Adipose tissue (tissue), 3 donors: ENCODE measurements around the gene CACNA1C. TPM values are rescaled to one million over a fixed set of nuclear protein-coding genes. Genes with fewer than 3 reads are reported as not detected.
"Not testable (repeated sequence)": the region's sequence is repeated elsewhere in the genome, so short reads cannot be mapped to it uniquely, and the experiment has no call there.

ENCODE experiments used
- H3K27ac ChIP-seq: one replicate; pipeline ENCODE4 v1.5.1; 2013; ENCODE audit warnings: low read depth, low read length
- WGBS, 3 donors: extraction: QIAGEN DNeasy Blood & Tissue Kit; methylation state at CpG; one replicate each; pipeline ENCODE4 v1.1.7; 2013; 5-methylcytosine and 5-hydroxymethylcytosine counted together
- polyA plus RNA-seq, 3 donors: library from polyadenylated mRNA; stranded (reverse); fragments of 200-250 nt; gene quantifications; one replicate each; pipeline ENCODE4 v1.2.3, GENCODE V29; 2013
- donor health status: healthy with polysubstance abuse.
- donor health status: Bipolar disorder and iron deficiency.
- donor health status: healthy.

Gene CACNA1C
- polyA plus RNA-seq, 3 donors, result 0.72 to 8.1 (median 1.4) TPM

GRCh38 chr12:2673966-2674810 is 621.4 kb downstream of the CACNA1C start:
- no peak overlapping the region for H3K27ac ChIP-seq
- WGBS, 3 donors, result 85 to 90% (median 87%) methylated on average over 18 of the region's 18 CpGs

- no peak overlapping the region for H3K27ac ChIP-seq
- 66 to 79% (median 78%) methylated on average over 6 of the region's 6 CpGs for WGBS, 3 donors
Measured at GRCh38 chr12:2675776-2676175, 623.0 kb downstream of the CACNA1C start.

GRCh38 chr12:2677142-2677880 is 624.5 kb downstream of the CACNA1C start:
- WGBS, 3 donors, result 76 to 87% (median 87%) methylated on average over 20 of the region's 20 CpGs
- no peak overlapping the region for H3K27ac ChIP-seq

DNA sequence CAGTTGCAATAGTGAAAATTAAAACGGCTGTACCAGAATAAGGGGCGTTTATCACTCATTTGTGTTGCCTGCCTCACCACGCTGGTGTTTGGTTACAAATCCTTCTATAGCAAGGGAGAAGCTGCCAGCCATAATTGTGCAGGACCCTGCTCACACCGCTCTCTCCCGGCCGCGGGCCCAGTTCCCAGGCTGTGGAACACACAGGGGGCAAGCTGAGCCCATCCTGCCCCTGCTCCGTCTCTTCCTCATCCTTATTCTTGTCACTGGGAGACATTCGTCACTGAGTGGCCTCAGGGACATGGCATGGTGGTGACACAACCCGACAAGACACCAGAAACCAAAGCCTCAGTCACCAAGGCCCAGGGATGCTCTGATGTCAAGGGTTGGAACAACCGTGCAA is 625.6 kb downstream of the CACNA1C start:
- no peak overlapping the region for H3K27ac ChIP-seq
- WGBS, 3 donors, result 68 to 85% (median 82%) methylated on average over 11 of the region's 11 CpGs

DNA sequence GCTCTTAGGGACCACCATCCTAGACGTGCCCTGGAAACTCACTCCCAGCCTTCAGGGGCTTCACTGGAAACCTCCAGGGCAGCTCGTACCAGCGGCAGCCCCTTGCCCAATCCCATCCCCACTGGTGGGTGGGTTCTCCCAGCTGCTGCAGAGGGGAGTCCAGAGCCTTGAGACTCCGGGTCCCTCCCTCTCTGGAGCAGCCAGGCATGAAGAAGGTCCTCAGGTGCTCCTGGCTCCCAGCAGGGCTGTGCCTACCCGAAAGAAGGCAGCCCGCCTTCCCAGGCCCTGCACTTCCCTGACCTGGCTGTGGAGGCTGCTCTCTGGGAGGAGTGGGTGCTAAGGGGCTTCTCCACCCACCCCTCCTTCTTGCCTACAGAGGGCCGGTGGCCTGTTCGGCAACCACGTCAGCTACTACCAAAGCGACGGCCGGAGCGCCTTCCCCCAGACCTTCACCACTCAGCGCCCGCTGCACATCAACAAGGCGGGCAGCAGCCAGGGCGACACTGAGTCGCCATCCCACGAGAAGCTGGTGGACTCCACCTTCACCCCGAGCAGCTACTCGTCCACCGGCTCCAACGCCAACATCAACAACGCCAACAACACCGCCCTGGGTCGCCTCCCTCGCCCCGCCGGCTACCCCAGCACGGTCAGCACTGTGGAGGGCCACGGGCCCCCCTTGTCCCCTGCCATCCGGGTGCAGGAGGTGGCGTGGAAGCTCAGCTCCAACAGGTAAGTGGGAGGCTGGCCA is 626.5 kb downstream of the CACNA1C start:
- WGBS, 3 donors, result 83 to 92% (median 89%) methylated on average over 31 to 33 of the region's 33 CpGs

GRCh38 chr12:2679816-2680675 is 627.3 kb downstream of the CACNA1C start:
- WGBS, 3 donors, result 72 to 88% (median 88%) methylated on average over 18 of the region's 18 CpGs

More for the DNA sequence above, 626.5 kb downstream of the CACNA1C start:
- H3K27ac ChIP-seq, result no peak overlapping the region

DNA sequence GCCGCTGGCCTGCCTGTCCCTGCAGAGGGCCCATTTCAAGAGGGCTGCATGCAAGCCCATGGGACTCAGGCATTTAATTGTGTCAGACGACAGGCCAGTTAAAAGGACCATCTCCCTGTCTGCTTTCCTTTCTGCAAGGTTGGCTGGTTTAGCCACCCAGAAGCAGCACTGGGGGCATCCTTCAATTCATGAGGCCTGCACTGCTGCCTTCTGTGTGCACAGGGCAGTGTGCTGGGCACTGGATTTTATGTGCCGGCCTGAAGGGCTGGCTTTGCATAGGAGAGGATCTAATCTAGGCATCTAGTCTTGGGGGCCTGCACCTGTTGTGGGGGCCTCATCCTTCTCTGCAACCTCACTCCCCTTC is 627.9 kb downstream of the CACNA1C start:
- WGBS, 3 donors, result 70 to 97% (median 88%) methylated on average over 3 of the region's 3 CpGs
- no peak overlapping the region for H3K27ac ChIP-seq

More at GRCh38 chr12:2679816-2680675, 627.3 kb downstream of the CACNA1C start:
- H3K27ac ChIP-seq, result no peak overlapping the region

DNA sequence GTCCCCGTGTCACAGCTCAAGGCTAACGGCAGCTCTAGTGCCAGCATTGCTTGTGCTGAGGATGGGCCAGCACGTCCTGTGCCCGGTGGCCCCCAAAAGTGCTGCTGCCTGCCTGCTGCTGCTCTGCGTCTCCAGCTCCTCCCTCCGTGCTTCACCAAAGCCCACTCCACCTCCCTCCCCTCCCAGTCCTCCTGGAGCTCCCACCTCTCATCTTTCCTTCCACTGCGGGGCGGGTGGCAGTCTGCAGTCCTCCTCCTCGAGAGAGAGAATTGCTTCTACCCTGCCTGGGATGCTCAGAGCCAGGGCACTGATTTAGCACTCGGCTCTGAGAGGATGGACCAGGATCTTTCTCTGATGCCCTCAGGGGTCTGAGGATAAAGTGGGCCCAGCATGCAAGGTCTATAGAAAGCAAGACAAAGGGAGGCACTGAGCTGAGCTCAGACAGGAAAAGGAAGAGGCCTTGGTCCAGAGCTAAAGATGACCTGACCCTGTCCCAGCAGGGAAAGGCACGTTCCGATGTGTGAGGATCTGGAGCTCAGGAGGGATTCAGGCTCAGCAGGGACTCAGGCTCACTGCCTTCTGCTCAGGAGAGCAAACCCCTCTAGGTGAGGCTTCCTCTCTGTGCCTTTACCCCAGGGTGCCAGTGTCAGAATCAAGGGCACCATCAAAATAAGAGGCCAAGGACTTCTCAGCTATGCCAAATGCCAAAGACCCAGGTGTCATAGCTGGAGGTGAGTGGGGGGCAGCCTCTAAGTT is 628.8 kb downstream of the CACNA1C start:
- H3K27ac ChIP-seq, result no peak overlapping the region
- WGBS, 3 donors, result 57 to 76% (median 75%) methylated on average over 12 of the region's 12 CpGs

DNA sequence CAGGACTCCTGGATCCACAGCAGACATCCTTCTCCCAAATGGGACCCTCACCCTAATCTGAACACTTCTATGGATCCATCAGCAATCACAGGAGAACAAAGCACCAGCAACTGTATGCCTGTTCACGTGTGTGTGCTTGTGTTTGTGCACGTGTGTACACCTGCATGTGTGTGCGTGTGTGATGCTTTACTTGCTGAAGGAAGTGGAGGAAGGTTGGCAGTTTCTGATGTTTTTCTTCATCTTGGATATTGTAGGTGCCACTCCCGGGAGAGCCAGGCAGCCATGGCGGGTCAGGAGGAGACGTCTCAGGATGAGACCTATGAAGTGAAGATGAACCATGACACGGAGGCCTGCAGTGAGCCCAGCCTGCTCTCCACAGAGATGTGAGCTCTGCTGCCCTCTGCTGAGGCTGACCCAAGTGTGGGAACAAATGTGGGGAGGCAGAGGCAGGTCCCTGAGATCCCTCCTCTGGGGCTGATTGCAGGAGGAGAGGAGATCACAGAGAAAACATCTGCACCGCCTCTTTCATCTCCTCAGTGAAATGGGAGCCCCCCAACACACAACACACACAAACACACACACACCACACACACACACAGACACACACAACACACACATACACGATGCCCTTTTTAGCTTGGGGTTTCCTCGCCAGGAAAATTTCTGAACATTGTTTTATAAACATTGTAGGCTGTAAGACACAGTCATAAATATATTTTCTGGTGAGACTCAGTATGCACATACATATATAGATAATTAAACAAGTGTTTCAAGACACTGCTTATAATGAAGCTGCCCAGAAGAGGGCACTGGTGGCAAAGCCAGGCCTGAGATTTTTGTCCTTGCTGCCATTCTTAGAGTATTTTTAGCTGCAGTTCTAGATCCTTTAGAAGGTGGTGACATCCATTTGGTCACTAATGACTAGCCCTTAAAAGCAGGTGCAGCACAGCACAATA is 629.8 kb downstream of the CACNA1C start:
- 53 to 67% (median 67%) methylated on average over 10 of the region's 10 CpGs for WGBS, 3 donors
- no peak overlapping the region for H3K27ac ChIP-seq

GRCh38 chr12:2683283-2684025 is 630.7 kb downstream of the CACNA1C start:
- 50 to 57% (median 52%) methylated on average over 12 of the region's 12 CpGs for WGBS, 3 donors
- no peak overlapping the region for H3K27ac ChIP-seq

GRCh38 chr12:2684026-2684325 is 631.2 kb downstream of the CACNA1C start:
- not testable (repeated sequence) for H3K27ac ChIP-seq
- whole genome bisulfite sequencing, 3 donors, result 63 to 73% (median 70%) methylated on average over 6 of the region's 6 CpGs

DNA sequence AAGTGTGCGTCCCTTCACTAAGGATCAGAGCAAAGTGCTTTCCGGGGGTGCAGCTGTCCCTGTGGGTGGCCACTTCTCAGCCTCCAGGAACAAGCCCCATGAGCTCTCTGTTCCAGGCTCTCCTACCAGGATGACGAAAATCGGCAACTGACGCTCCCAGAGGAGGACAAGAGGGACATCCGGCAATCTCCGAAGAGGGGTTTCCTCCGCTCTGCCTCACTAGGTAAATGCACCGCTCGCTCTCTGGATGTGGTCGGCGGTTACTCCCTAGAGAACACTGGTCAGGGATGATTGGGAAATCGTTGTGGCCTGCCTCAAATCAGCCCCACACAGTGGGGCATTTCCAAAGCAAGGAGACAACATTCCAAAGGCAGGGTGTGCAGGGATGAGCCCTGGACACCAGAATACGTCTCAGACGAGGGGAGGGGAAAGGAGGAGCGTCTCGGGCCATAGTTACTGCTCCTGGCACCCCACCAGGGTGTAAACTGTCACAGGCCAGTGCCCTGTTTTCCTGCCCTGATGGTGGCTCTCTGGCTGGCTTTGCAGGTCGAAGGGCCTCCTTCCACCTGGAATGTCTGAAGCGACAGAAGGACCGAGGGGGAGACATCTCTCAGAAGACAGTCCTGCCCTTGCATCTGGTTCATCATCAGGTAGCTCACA is 633.0 kb downstream of the CACNA1C start:
- 72 to 76% (median 73%) methylated on average over 18 to 20 of the region's 20 CpGs for WGBS, 3 donors
- not testable (repeated sequence) for H3K27ac ChIP-seq

- H3K27ac ChIP-seq, result no peak overlapping the region
- WGBS, 3 donors, result 85 to 97% (median 95%) methylated on average over 5 of the region's 5 CpGs
Measured at GRCh38 chr12:2686280-2686646, 633.5 kb downstream of the CACNA1C start.

DNA sequence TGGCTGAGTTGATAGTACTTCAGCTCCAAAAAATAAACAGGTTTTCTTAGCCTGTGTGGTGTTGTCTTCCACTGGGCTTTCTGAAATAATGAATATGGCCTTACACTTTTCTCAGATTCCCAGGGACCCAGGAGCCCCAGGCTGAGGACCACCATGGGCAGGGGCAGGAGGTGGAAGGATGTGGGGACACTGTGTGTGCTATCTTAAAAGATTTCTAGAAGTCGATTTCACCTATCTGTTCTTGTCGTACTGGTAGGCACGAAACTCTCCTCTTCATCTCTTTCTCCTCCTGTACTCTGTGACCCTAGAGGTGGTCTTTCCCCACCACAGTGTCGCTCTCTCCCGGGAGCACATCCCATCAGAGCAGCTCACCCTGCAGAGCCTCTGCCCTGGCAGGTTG is 634.3 kb downstream of the CACNA1C start:
- H3K27ac ChIP-seq, result no peak overlapping the region
- WGBS, 3 donors, result 88 to 95% (median 90%) methylated on average over 5 of the region's 5 CpGs

DNA sequence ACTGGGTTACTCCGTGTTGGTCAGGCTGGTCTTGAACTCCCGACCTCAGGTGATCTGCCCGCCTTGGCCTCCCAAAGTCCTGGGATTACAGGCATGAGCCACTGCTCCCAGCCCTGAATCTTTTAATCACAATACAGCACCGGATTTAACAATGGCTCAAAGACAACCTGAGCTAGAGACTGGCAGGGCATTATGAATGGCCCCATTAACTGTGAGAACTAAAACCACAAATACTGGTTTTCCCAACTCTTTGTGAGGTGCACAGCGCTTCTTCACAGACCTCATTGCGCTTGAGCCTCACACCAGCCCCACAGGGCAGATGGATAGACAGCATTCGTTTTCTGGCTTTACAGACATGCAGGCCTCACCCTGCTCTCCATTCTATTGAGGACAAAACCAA is 634.9 kb downstream of the CACNA1C start:
- 75 to 91% (median 91%) methylated on average over 7 of the region's 7 CpGs for WGBS, 3 donors
- H3K27ac ChIP-seq, result no peak overlapping the region
